Activated CD4-positive, alpha-beta T cell treated with anti-CD3 and anti-CD28 coated beads, Interleukin-2, amount 10 ng/mL, durations not matched to agents 24 days and 14 days (primary cell): ENCODE measurements around the gene ZNF217. TPM values are rescaled to one million over a fixed set of nuclear protein-coding genes. Genes with fewer than 3 reads are reported as not detected.
"Not testable (repeated sequence)": the region's sequence is repeated elsewhere in the genome, so short reads cannot be mapped to it uniquely, and the experiment has no call there.

Experiments used
- DNase-seq: peaks from one replicate; pipeline ENCODE4 v3.0.0; 2022
- H3K27ac Mint-ChIP-seq: one replicate; pipeline ENCODE4 v1.8.0; 2022; ENCODE audit warnings: mild to moderate bottlenecking, mixed read lengths
- H3K27me3 Mint-ChIP-seq: one replicate; pipeline ENCODE4 v1.8.0; 2022; ENCODE audit warnings: mixed read lengths
- H3K36me3 Mint-ChIP-seq: one replicate; pipeline ENCODE4 v1.8.0; 2022; ENCODE audit warnings: low read depth, mild to moderate bottlenecking, mixed read lengths
- H3K4me1 Mint-ChIP-seq: one replicate; pipeline ENCODE4 v1.8.0; 2021; ENCODE audit warnings: mixed read lengths
- H3K4me3 Mint-ChIP-seq: one replicate; pipeline ENCODE4 v1.8.0; 2022; ENCODE audit warnings: mild to moderate bottlenecking, moderate library complexity, mixed read lengths
- H3K9me3 Mint-ChIP-seq: one replicate; pipeline ENCODE4 v1.8.0; 2021; ENCODE audit warnings: mixed read lengths
- intact Hi-C: fragments of 100-400 bp; cut with micrococcal nuclease; formaldehyde crosslinking; loops from one replicate; pipeline ENCODE4 v1.15.1; 2023
- total RNA-seq: library from RNA; stranded (reverse); gene quantifications from 2 replicates; pipeline ENCODE4 v1.2.3, GENCODE V29; 2022

Gene ZNF217
- total RNA-seq, 1 donor from 2014 or later, result 58.0 TPM

- H3K27me3 Mint-ChIP-seq, intact Hi-C loops, H3K27ac Mint-ChIP-seq, H3K9me3 Mint-ChIP-seq, H3K36me3 Mint-ChIP-seq, H3K4me3 Mint-ChIP-seq, DNase-seq: not testable (repeated sequence)
- peaks cover 23% of the 10 kb centered on the region for H3K4me1 Mint-ChIP-seq
These were observed 18.6 kb upstream of the ZNF217 start for GRCh38 chr20:53612289-53612688.

GRCh38 chr20:53611449-53611894 lies 17.8 kb upstream of the ZNF217 start:
- peaks cover 23% of the 10 kb centered on the region for H3K4me1 Mint-ChIP-seq
- H3K36me3 Mint-ChIP-seq, result peaks cover 5% of the 10 kb centered on the region
- DNase-seq, result no peak
- no peaks in the 10 kb centered on the region for H3K27me3 Mint-ChIP-seq
- no peak overlapping the region for H3K4me3 Mint-ChIP-seq
- peak overlapping the region; percentile 56 for H3K27ac Mint-ChIP-seq
- no peaks in the 10 kb centered on the region for H3K9me3 Mint-ChIP-seq
- intact Hi-C loops, result no loop called here

GRCh38 chr20:53609491-53610445 lies 16.1 kb upstream of the ZNF217 start:
- H3K4me3 Mint-ChIP-seq, result peak overlapping the region; percentile 83
- H3K9me3 Mint-ChIP-seq, result no peaks in the 10 kb centered on the region
- DNase-seq, result peak; percentile 93
- no peaks in the 10 kb centered on the region for H3K27me3 Mint-ChIP-seq
- intact Hi-C loops, result loop anchor here (1.0 to 2.0 kb wide), 5 partner anchors 14 to 142 kb away; no protein-coding TSS in a partner anchor
- H3K4me1 Mint-ChIP-seq, result peaks cover 27% of the 10 kb centered on the region
- H3K36me3 Mint-ChIP-seq, result peaks cover 9% of the 10 kb centered on the region
- H3K27ac Mint-ChIP-seq, result peak overlapping the region; percentile 97

DNA sequence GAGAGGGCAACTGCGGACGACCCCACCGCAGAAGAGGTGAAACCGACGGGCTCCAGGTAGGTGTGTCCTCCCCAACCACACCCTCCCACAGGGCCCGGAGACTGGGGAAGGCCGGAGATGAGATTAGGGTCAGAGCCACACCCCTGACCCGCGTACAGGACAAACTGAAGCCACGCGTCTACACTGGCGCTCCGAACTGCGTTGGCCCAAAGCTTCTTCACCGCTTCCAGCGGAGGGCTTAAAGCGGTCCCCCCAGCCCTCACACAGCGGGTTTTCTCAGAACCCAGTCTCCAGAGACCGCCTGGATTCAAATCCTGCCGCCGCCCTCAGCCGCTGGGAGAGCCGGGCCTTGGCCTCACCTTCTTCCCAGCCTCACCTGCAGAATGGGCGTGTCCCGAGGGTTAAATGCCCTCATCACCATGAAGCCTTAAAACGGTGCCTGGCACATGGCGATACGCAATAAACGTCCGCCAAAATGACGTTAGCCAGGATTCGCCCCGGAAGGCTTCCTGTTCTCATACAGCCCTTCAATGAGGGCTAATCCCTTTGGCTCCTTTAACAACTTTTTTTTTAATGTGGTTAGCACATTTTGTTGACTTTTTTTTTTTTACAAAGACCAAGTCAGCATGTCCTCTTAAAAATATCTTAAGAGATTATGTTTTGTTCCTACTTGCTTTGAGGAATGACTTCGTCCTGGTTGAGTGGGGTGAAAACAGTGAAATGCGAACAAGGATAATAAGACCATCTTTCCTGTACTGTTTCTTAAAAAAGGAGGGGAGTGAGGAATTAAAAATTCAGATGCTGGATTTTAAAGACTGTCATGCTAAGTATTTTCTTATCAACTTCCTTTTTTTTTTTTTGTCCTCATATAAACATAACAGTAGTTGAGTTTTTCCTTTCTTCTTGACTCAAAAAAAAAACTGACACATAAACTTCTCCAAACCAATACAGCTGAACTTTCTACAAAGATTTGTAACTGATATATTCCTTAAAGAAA lies 15.1 kb upstream of the ZNF217 start:
- intact Hi-C loops, result loop anchor here (1.0 to 2.0 kb wide), 4 partner anchors 14 to 143 kb away; no protein-coding TSS in a partner anchor
- peaks cover 14% of the 10 kb centered on the region for H3K36me3 Mint-ChIP-seq
- H3K9me3 Mint-ChIP-seq, result no peaks in the 10 kb centered on the region
- DNase-seq, result peak; percentile 79
- peak overlapping the region; percentile 97 for H3K27ac Mint-ChIP-seq
- peaks cover 33% of the 10 kb centered on the region for H3K4me1 Mint-ChIP-seq
- H3K4me3 Mint-ChIP-seq, result peak overlapping the region; percentile 83
- H3K27me3 Mint-ChIP-seq, result no peaks in the 10 kb centered on the region

GRCh38 chr20:53608071-53608455 lies 14.4 kb upstream of the ZNF217 start:
- no peaks in the 10 kb centered on the region for H3K9me3 Mint-ChIP-seq
- no peaks in the 10 kb centered on the region for H3K27me3 Mint-ChIP-seq
- peaks cover 32% of the 10 kb centered on the region for H3K4me1 Mint-ChIP-seq
- H3K4me3 Mint-ChIP-seq, result peak overlapping the region; percentile 83
- no peak for DNase-seq
- peaks cover 15% of the 10 kb centered on the region for H3K36me3 Mint-ChIP-seq
- peak overlapping the region; percentile 97 for H3K27ac Mint-ChIP-seq
- intact Hi-C loops, result loop anchor here (2.0 kb wide), 3 partner anchors 13 to 45 kb away; no protein-coding TSS in a partner anchor

- DNase-seq, result no peak
- Mint-ChIP-seq H3K36me3 (peaks cover 20% of the 10 kb centered on the region), H3K27ac (no peak overlapping the region), H3K27me3 (no peaks in the 10 kb centered on the region), H3K9me3 (no peaks in the 10 kb centered on the region), H3K4me1 (peaks cover 35% of the 10 kb centered on the region), H3K4me3 (no peak overlapping the region)
- intact Hi-C loops, result no loop called here
These were observed 12.8 kb upstream of the ZNF217 start for GRCh38 chr20:53606364-53606985.

DNA sequence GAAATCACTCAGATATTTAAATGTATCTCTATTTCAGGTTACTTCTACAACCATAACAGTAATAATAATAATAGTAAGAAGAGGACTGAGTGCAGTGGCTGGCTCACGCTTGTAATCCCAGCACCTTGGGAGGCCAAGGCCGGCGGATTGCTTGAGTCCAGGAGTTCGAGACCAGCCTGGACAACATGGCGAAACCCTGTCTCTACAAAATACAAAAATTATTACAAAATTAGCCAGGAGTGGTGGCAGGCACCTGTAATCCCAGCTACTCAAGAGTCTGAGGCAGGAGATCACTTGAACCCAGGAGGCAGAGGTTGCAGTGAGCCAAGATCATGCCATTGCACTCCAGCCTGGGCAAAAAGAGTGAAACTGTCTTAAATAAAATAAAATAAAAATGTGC lies 11.8 kb upstream of the ZNF217 start:
- DNase-seq, H3K9me3 Mint-ChIP-seq, H3K27me3 Mint-ChIP-seq, H3K4me3 Mint-ChIP-seq, H3K27ac Mint-ChIP-seq, intact Hi-C loops: not testable (repeated sequence)
- Mint-ChIP-seq H3K4me1 (peaks cover 40% of the 10 kb centered on the region), H3K36me3 (peaks cover 25% of the 10 kb centered on the region)

GRCh38 chr20:53604846-53605245 lies 11.2 kb upstream of the ZNF217 start:
- H3K27me3 Mint-ChIP-seq, DNase-seq, H3K27ac Mint-ChIP-seq, H3K4me3 Mint-ChIP-seq, H3K9me3 Mint-ChIP-seq, intact Hi-C loops: not testable (repeated sequence)
- peaks cover 27% of the 10 kb centered on the region for H3K36me3 Mint-ChIP-seq
- peaks cover 38% of the 10 kb centered on the region for H3K4me1 Mint-ChIP-seq

DNA sequence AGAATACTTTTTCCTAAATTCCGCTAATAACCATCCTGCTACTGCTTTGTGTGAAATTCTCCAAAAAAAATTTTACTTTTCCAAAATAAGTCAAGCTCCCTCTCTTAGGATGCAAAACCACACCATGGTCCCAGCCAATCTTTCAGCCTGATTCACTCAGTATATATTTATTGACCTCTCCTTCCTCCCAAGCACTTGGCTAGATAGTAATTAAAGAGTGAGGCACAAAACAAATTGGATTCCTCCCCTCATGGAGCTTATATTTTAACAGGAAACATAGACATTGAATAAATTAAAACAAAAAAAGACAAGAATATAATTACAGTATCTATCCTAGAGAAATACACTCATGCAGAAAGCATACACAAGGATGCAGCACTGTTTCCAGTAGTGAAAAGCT lies 9.0 kb upstream of the ZNF217 start:
- H3K9me3 Mint-ChIP-seq, result no peaks in the 10 kb centered on the region
- no peaks in the 10 kb centered on the region for H3K27me3 Mint-ChIP-seq
- H3K4me1 Mint-ChIP-seq, result peaks cover 46% of the 10 kb centered on the region
- H3K4me3 Mint-ChIP-seq, result no peak overlapping the region
- intact Hi-C loops, result no loop called here
- H3K36me3 Mint-ChIP-seq, result peaks cover 29% of the 10 kb centered on the region
- H3K27ac Mint-ChIP-seq, result no peak overlapping the region
- DNase-seq, result no peak

- Mint-ChIP-seq H3K9me3 (no peaks in the 10 kb centered on the region), H3K27ac (peak overlapping the region; percentile 39), H3K27me3 (no peaks in the 10 kb centered on the region), H3K36me3 (peaks cover 26% of the 10 kb centered on the region), H3K4me3 (no peak overlapping the region), H3K4me1 (peaks cover 59% of the 10 kb centered on the region)
- intact Hi-C loops, result loop anchor here (5.0 kb wide), 1 partner anchor 107 kb away; no protein-coding TSS in a partner anchor
- DNase-seq, result no peak
These were observed 6.4 kb upstream of the ZNF217 start for GRCh38 chr20:53599910-53600632.

GRCh38 chr20:53599378-53599777 lies 5.7 kb upstream of the ZNF217 start:
- no peak for DNase-seq
- peak overlapping the region; percentile 83 for H3K27ac Mint-ChIP-seq

DNA sequence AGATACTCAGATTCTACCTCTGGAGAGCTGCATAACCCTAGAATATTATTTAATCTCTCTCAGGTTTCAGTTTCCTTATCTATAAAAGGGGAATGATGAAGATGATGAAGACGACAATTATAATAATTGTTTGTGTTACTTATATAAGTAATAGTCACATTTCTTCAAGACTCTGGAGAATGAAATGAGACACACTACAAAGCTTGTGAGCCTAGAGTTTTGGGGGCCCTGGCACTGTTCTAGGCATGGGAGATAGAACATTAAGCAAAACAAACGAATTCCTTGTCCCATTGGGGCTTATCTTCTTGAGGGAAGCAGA lies 5.4 kb upstream of the ZNF217 start:
- H3K4me1 Mint-ChIP-seq, result peaks cover 55% of the 10 kb centered on the region
- H3K4me3 Mint-ChIP-seq, result peak overlapping the region; percentile 65
- peak overlapping the region; percentile 83 for H3K27ac Mint-ChIP-seq
- no peaks in the 10 kb centered on the region for H3K9me3 Mint-ChIP-seq
- intact Hi-C loops, result loop anchor here (5.0 kb wide), 1 partner anchor 108 kb away; no protein-coding TSS in a partner anchor
- peaks cover 22% of the 10 kb centered on the region for H3K36me3 Mint-ChIP-seq
- no peak for DNase-seq
- H3K27me3 Mint-ChIP-seq, result no peaks in the 10 kb centered on the region

More at GRCh38 chr20:53599378-53599777, 5.7 kb upstream of the ZNF217 start:
- H3K4me1 Mint-ChIP-seq, result peaks cover 56% of the 10 kb centered on the region
- H3K27me3 Mint-ChIP-seq, result no peaks in the 10 kb centered on the region
- no peaks in the 10 kb centered on the region for H3K9me3 Mint-ChIP-seq
- intact Hi-C loops, result loop anchor here (5.0 kb wide), 1 partner anchor 108 kb away; no protein-coding TSS in a partner anchor
- no peak overlapping the region for H3K4me3 Mint-ChIP-seq
- peaks cover 22% of the 10 kb centered on the region for H3K36me3 Mint-ChIP-seq
